ENCODE data around the gene GKN1. TPM values are rescaled to one million over a fixed set of nuclear protein-coding genes. Genes with fewer than 3 reads are reported as not detected.
A peak's percentile ranks its signal among the peaks of the same experiment; 100 is the strongest.

The GKN1 gene, protein sequence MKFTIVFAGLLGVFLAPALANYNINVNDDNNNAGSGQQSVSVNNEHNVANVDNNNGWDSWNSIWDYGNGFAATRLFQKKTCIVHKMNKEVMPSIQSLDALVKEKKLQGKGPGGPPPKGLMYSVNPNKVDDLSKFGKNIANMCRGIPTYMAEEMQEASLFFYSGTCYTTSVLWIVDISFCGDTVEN
- under 1 TPM in 1 of 8 experiments, not detected in 7; 0.66 TPM for total RNA-seq

- 33 to 67% (median 58%) methylated on average over 1 to 3 of the region's 3 CpGs; no CpG with 5 or more reads in 3 of the 10 experiments for WGBS, 10 experiments
- H3K4me3 ChIP-seq = no peak within 1 kb of the TSS
Measured at GRCh38 chr2:68974251-68974650, at the start of gene GKN1. Gene GKN1 (plus strand): TSS chr2:68974636. CDS start chr2:68974678, 42 bp downstream.

GRCh38 chr2:68925295-68925896 lies 49.0 kb upstream of the GKN1 start:
- Histone ChIP-seq H3K27ac (no peak overlapping the region), H3K4me3 (no peak overlapping the region), H3K4me1 (replicated peaks in 1 of 2) (no peaks in the 10 kb centered on the region)
- in situ Hi-C loops (cut with MboI; ENCODE audit: low pct_unique_long_range_greater_than_20kb in 2 of 9, low sequenced_read_pairs in 9 of 9, unreplicated experiment in 9 of 9) = loop anchor here in 3 of 9 experiments (10.0 to 25.0 kb wide), 2 partner anchors 387 to 461 kb away; partner anchors contain the start of genes APLF (in 3 of the 3) and FBXO48 (in 3 of the 3)
- 0 to 50% (median 24%) methylated on average over 4 to 8 of the region's 9 CpGs for WGBS, 10 experiments
- peak in 4 of 8 experiments; percentile 34 to 76 (median 60) for ATAC-seq (replicated peaks in 6 of 8)

More at GRCh38 chr2:68974251-68974650, at the start of gene GKN1:
- Histone ChIP-seq H3K27ac (no peak within 1 kb of the TSS), H3K4me1 (replicated peaks in 1 of 2) (no peaks in the 10 kb centered on the region)
- no peak for ATAC-seq (replicated peaks in 6 of 8)
- in situ Hi-C loops (cut with MboI; ENCODE audit: low pct_unique_long_range_greater_than_20kb in 2 of 9, low sequenced_read_pairs in 9 of 9, unreplicated experiment in 9 of 9) = no loop called here

GRCh38 chr2:68926796-68927195 lies 47.6 kb upstream of the GKN1 start:
- 8 to 80% (median 42%) methylated on average over 1 to 4 of the region's 4 CpGs; no CpG with 5 or more reads in 2 of the 10 experiments for WGBS, 10 experiments
- Histone ChIP-seq H3K4me3 (no peak overlapping the region), H3K4me1 (replicated peaks in 1 of 2) (no peaks in the 10 kb centered on the region), H3K27ac (no peak overlapping the region)
- in situ Hi-C loops (cut with MboI; ENCODE audit: low pct_unique_long_range_greater_than_20kb in 2 of 9, low sequenced_read_pairs in 9 of 9, unreplicated experiment in 9 of 9) = loop anchor here in 3 of 9 experiments (10.0 to 25.0 kb wide), 2 partner anchors 386 to 462 kb away; partner anchors contain the start of genes APLF (in 3 of the 3) and FBXO48 (in 3 of the 3)
- ATAC-seq (replicated peaks in 6 of 8) = peak in 1 of 8 experiments; percentile 27

DNA sequence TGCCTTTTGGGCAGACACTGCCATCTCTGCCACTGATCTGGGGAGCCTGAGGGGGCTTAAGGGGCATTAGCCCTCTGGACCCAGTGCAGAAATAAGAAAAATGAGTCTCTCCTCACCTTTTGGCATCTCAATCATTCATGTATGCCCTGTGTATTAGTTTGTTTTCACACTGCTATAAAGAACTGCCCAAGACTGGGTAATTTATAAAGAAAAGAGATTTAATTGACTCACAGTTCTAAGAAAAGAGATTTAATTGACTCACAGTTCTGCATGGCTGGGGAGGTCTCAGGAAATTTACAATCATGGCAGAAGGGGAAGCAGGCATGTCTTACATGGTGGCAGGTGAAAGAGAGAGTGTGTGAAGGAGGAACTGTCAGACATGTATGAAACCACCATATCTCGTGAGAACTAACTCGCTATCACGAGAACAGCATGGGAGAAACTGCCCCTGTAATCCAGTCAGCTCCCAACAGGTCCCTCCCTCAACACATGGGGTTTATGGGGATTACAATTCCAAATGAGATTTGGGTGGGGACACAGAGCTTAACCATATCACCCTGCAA lies 43.2 kb upstream of the GKN1 start:
- in situ Hi-C loops (cut with MboI; ENCODE audit: low pct_unique_long_range_greater_than_20kb in 2 of 9, low sequenced_read_pairs in 9 of 9, unreplicated experiment in 9 of 9) = loop anchor here in 1 of 9 experiments (25.0 kb wide), 1 partner anchor 381 kb away; no protein-coding TSS in a partner anchor
- 55 to 100% (median 70%) methylated on average over 1 to 3 of the region's 3 CpGs; no CpG with 5 or more reads in 7 of the 10 experiments for WGBS, 10 experiments
- no peak for ATAC-seq (replicated peaks in 6 of 8)
- Histone ChIP-seq H3K27ac (no peak overlapping the region), H3K4me1 (replicated peaks in 1 of 2) (no peaks in the 10 kb centered on the region), H3K4me3 (no peak overlapping the region)

GRCh38 chr2:68931799-68932198 lies 42.6 kb upstream of the GKN1 start:
- in situ Hi-C loops (cut with MboI; ENCODE audit: low pct_unique_long_range_greater_than_20kb in 2 of 9, low sequenced_read_pairs in 9 of 9, unreplicated experiment in 9 of 9) = loop anchor here in 1 of 9 experiments (25.0 kb wide), 1 partner anchor 381 kb away; no protein-coding TSS in a partner anchor
- Histone ChIP-seq H3K27ac (no peak overlapping the region), H3K4me1 (replicated peaks in 1 of 2) (no peaks in the 10 kb centered on the region), H3K4me3 (no peak overlapping the region)
- WGBS, 10 experiments = 0 to 100% (median 61%) methylated on average over 1 to 3 of the region's 4 CpGs; no CpG with 5 or more reads in 2 of the 10 experiments
- no peak for ATAC-seq (replicated peaks in 6 of 8)

- in situ Hi-C loops (cut with MboI; ENCODE audit: low pct_unique_long_range_greater_than_20kb in 2 of 9, low sequenced_read_pairs in 9 of 9, unreplicated experiment in 9 of 9) = loop anchor here in 1 of 9 experiments (25.0 kb wide), 1 partner anchor 380 kb away; no protein-coding TSS in a partner anchor
- 40 to 92% (median 66%) methylated on average over 1 to 4 of the region's 4 CpGs; no CpG with 5 or more reads in 5 of the 10 experiments for WGBS, 10 experiments
- peak in 3 of 8 experiments; percentile 9 to 79 (median 10) for ATAC-seq (replicated peaks in 6 of 8)
Measured at GRCh38 chr2:68932402-68932801, 42.0 kb upstream of the GKN1 start.

GRCh38 chr2:68934021-68934420 lies 40.4 kb upstream of the GKN1 start:
- Histone ChIP-seq H3K4me1 (replicated peaks in 1 of 2) (no peaks in the 10 kb centered on the region), H3K27ac (no peak overlapping the region), H3K4me3 (no peak overlapping the region)
- ATAC-seq (replicated peaks in 6 of 8) = no peak
- in situ Hi-C loops (cut with MboI; ENCODE audit: low pct_unique_long_range_greater_than_20kb in 2 of 9, low sequenced_read_pairs in 9 of 9, unreplicated experiment in 9 of 9) = loop anchor here in 1 of 9 experiments (25.0 kb wide), 1 partner anchor 378 kb away; no protein-coding TSS in a partner anchor
- 50 to 100% (median 86%) methylated on average over 1 to 3 of the region's 3 CpGs; no CpG with 5 or more reads in 2 of the 10 experiments for WGBS, 10 experiments

More at GRCh38 chr2:68932402-68932801, 42.0 kb upstream of the GKN1 start:
- H3K4me3 ChIP-seq = no peak overlapping the region
- no peak overlapping the region for H3K27ac ChIP-seq
- no peaks in the 10 kb centered on the region for H3K4me1 ChIP-seq (replicated peaks in 1 of 2)

DNA sequence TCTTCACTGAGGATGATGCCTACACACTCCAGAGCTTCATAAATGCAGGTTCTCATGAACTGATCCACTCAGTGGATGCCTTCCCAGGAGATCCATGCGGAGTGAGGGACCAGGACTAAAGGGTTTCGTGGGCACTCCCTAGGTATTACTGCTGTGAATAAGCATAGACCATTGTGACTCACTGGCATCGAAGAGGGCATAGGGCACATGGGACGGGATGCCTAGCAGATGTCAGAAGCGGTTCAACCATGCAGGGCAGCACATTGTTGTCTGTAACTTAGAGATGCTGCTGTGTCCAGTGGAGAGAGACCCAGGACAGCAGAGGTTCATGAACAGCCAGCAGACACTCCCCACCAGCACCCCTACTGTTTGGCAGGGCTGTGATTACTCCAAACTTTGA lies 39.0 kb upstream of the GKN1 start:
- WGBS, 10 experiments = 70 to 100% (median 80%) methylated on average over 1 to 2 of the region's 5 CpGs; no CpG with 5 or more reads in 3 of the 10 experiments
- in situ Hi-C loops (cut with MboI; ENCODE audit: low pct_unique_long_range_greater_than_20kb in 2 of 9, low sequenced_read_pairs in 9 of 9, unreplicated experiment in 9 of 9) = loop anchor here in 1 of 9 experiments (25.0 kb wide), 1 partner anchor 377 kb away; no protein-coding TSS in a partner anchor
- ATAC-seq (replicated peaks in 6 of 8) = no peak
- H3K4me1 ChIP-seq (replicated peaks in 1 of 2) = no peaks in the 10 kb centered on the region
- no peak overlapping the region for H3K27ac ChIP-seq
- H3K4me3 ChIP-seq = no peak overlapping the region

DNA sequence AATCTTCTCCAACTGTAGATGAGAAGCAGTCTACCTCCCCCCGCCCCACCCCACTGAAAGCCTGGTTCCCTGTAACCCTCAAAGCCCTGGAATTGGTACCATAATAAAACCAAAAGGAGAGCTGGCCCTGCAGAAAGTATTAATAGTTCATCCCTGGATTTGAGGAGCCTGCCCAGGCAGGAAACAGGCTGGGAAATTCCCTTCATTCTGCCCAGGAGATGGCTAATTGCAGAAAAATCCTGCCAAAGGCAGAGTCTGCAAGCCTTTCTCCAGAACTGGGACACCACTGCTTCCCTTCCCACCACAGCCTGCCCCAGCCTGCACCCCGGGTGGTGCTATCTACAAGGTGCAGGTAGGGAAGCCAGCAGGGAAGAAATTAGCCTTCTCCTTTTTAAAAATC lies 38.0 kb upstream of the GKN1 start:
- H3K4me1 ChIP-seq (replicated peaks in 1 of 2) = no peaks in the 10 kb centered on the region
- in situ Hi-C loops (cut with MboI; ENCODE audit: low pct_unique_long_range_greater_than_20kb in 2 of 9, low sequenced_read_pairs in 9 of 9, unreplicated experiment in 9 of 9) = loop anchor here in 1 of 9 experiments (25.0 kb wide), 1 partner anchor 376 kb away; no protein-coding TSS in a partner anchor
- 60 to 80% (median 67%) methylated on average over 1 of the region's 2 CpGs; no CpG with 5 or more reads in 7 of the 10 experiments for WGBS, 10 experiments
- ATAC-seq (replicated peaks in 6 of 8) = peak in 2 of 8 experiments; percentile 6 to 10
- no peak overlapping the region for H3K4me3 ChIP-seq
- no peak overlapping the region for H3K27ac ChIP-seq

GRCh38 chr2:68936889-68937288 lies 37.5 kb upstream of the GKN1 start:
- Histone ChIP-seq H3K27ac (no peak overlapping the region), H3K4me3 (no peak overlapping the region), H3K4me1 (replicated peaks in 1 of 2) (no peaks in the 10 kb centered on the region)
- ATAC-seq (replicated peaks in 6 of 8) = peak in 2 of 8 experiments; percentile 43 to 54
- WGBS, 10 experiments = 60 to 100% (median 90%) methylated on average over 1 of the region's 1 CpG; no CpG with 5 or more reads in 6 of the 10 experiments
- in situ Hi-C loops (cut with MboI; ENCODE audit: low pct_unique_long_range_greater_than_20kb in 2 of 9, low sequenced_read_pairs in 9 of 9, unreplicated experiment in 9 of 9) = loop anchor here in 1 of 9 experiments (25.0 kb wide), 1 partner anchor 375 kb away; no protein-coding TSS in a partner anchor

DNA sequence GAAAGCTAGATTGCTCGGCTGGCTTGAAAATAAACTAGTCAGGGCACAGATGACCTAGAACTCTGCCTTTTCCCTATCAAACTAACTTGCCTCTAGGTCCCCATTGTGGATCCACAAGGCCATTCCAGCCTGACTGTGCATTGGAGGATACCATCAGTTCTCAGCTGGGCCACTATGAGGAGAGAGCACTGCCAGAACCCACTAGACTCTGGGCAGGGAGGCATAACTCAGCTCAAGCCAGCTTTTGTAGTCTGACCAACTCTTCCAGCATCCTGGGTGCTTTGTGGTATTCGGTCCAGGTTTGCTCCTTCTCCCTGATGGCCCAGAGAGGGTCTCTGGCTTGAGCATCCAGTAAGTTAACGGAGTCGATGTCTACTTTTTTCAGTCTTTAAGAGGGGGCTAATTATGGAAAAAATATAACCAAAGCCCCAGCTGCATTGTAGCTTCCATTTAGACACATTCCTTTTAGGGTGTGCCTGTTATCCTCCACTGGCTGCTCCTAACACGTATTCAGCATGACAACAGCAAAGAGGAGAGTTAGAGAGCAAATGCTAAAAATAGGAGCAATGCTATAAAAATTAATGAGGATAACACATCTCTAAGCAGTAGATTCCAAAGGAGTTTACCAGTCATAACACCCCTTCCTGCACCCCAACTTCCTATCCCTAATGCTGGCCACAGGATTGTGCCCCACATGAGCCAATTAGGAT lies 36.9 kb upstream of the GKN1 start:
- no peak overlapping the region for H3K4me3 ChIP-seq
- peak in 3 of 8 experiments; percentile 15 to 72 (median 71) for ATAC-seq (replicated peaks in 6 of 8)
- in situ Hi-C loops (cut with MboI; ENCODE audit: low pct_unique_long_range_greater_than_20kb in 2 of 9, low sequenced_read_pairs in 9 of 9, unreplicated experiment in 9 of 9) = loop anchor here in 1 of 9 experiments (25.0 kb wide), 1 partner anchor 375 kb away; no protein-coding TSS in a partner anchor
- H3K27ac ChIP-seq = no peak overlapping the region
- H3K4me1 ChIP-seq (replicated peaks in 1 of 2) = no peaks in the 10 kb centered on the region
- 14 to 100% (median 78%) methylated on average over 1 to 5 of the region's 5 CpGs for WGBS, 10 experiments

- Histone ChIP-seq H3K4me1 (replicated peaks in 1 of 2) (no peaks in the 10 kb centered on the region), H3K4me3 (no peak overlapping the region), H3K27ac (no peak overlapping the region)
- 42 to 100% (median 71%) methylated on average over 1 to 3 of the region's 3 CpGs; no CpG with 5 or more reads in 1 of the 10 experiments for WGBS, 10 experiments
- in situ Hi-C loops (cut with MboI; ENCODE audit: low pct_unique_long_range_greater_than_20kb in 2 of 9, low sequenced_read_pairs in 9 of 9, unreplicated experiment in 9 of 9) = loop anchor here in 1 of 9 experiments (25.0 kb wide), 1 partner anchor 373 kb away; no protein-coding TSS in a partner anchor
- no peak for ATAC-seq (replicated peaks in 6 of 8)
Measured at GRCh38 chr2:68938938-68939337, 35.5 kb upstream of the GKN1 start.
